NCI-H2107 treated with DMSO at 0.1 percent for 48 hours (cell line): Measurements from ENCODE around the gene CORIN.
"Not testable (repeated sequence)": the region's sequence is repeated elsewhere in the genome, so short reads cannot be mapped to it uniquely, and the experiment has no call there.

Source experiments
- DNase-seq: peaks from one replicate; lab custom pipeline; 2025; ENCODE audit not compliant: unreplicated experiment; lab: John Stamatoyannopoulos, UW

The CORIN gene

GRCh38 chr4:47572981-47573380, 264.9 kb downstream of the CORIN start:
- DNase-seq = no peak

- no peak for DNase-seq
Measured at GRCh38 chr4:47570816-47571215, 267.1 kb downstream of the CORIN start.

GRCh38 chr4:47567511-47567910, 270.4 kb downstream of the CORIN start:
- DNase-seq = no peak

- DNase-seq = no peak
Measured at GRCh38 chr4:47566969-47567368, 270.9 kb downstream of the CORIN start.

- DNase-seq = no peak
Measured at GRCh38 chr4:47566566-47566965, 271.3 kb downstream of the CORIN start.

GRCh38 chr4:47562297-47562696, 275.6 kb downstream of the CORIN start:
- DNase-seq = no peak

- DNase-seq = no peak
Measured at GRCh38 chr4:47561331-47561730, 276.5 kb downstream of the CORIN start.

- DNase-seq = no peak
Measured at GRCh38 chr4:47560682-47561081, 277.2 kb downstream of the CORIN start.

- DNase-seq = no peak
Measured at GRCh38 chr4:47557255-47557654, 280.6 kb downstream of the CORIN start.

- not testable (repeated sequence) for DNase-seq
Measured at GRCh38 chr4:47555920-47556319, 281.9 kb downstream of the CORIN start.

GRCh38 chr4:47553329-47554125, 284.3 kb downstream of the CORIN start:
- DNase-seq = no peak

GRCh38 chr4:47551682-47552081, 286.2 kb downstream of the CORIN start:
- DNase-seq = no peak

GRCh38 chr4:47550899-47551548, 286.8 kb downstream of the CORIN start:
- no peak for DNase-seq

- not testable (repeated sequence) for DNase-seq
Measured at GRCh38 chr4:47550357-47550756, 287.5 kb downstream of the CORIN start.
